GM19351 (cell line): ENCODE results near the gene PSPC1.

Experiments
- ATAC-seq: cut with Tn5 transposase; IDR thresholded peaks from one replicate; pipeline ENCODE4 v1.9.1; 2021; ENCODE audit warnings: mild to moderate bottlenecking, moderate library complexity; ENCODE audit not compliant: unreplicated experiment

Gene PSPC1

GRCh38 chr13:19674898-19675297 lies 107.8 kb downstream of the PSPC1 start:
- no peak for ATAC-seq

- no peak for ATAC-seq
Observed at GRCh38 chr13:19673473-19674430, 109.0 kb downstream of the PSPC1 start.

DNA sequence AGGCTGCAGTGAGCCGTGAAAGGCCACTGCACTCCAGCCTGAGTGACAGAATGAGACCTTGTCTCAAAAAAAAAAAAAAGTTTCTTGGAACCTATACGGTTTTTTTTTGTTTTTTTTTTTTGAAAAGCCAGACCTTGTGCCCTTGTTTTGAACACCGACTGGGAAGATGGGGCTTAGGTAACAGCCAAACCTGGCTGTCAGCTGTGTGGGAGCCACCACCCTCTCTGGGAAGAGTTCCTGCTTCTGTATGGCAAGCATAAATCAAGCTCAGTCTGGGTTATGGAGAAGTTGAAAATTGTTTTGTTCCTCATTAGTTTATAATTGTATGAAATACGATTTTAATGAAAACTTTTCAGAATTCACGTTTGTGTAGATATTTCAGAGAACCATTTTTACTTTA lies 109.8 kb downstream of the PSPC1 start:
- ATAC-seq = no peak

- no peak for ATAC-seq
Observed at GRCh38 chr13:19670147-19670546, 112.6 kb downstream of the PSPC1 start.

GRCh38 chr13:19668778-19669177 lies 114.0 kb downstream of the PSPC1 start:
- ATAC-seq = no peak

DNA sequence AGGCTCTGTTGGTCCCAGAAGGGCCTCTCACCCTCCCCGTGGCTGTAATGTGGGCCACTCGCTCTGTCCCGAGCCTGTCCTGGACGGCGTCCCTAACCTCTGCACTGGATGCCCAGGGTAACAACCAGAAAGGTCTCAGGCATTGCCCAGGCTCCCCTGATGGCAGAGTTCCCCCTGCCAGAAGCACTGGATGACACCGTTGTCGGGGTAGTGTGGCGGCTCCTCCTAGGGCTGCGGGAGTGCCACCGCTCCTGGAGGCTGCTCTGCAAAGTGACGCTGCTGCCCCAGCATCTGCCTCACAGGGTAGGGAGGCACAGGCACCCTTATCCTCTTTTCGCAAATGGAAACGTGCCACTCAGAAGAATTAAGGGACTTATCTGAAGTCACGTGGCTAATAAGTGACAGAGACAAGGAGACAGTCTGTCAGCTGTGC lies 117.3 kb downstream of the PSPC1 start:
- ATAC-seq = no peak

DNA sequence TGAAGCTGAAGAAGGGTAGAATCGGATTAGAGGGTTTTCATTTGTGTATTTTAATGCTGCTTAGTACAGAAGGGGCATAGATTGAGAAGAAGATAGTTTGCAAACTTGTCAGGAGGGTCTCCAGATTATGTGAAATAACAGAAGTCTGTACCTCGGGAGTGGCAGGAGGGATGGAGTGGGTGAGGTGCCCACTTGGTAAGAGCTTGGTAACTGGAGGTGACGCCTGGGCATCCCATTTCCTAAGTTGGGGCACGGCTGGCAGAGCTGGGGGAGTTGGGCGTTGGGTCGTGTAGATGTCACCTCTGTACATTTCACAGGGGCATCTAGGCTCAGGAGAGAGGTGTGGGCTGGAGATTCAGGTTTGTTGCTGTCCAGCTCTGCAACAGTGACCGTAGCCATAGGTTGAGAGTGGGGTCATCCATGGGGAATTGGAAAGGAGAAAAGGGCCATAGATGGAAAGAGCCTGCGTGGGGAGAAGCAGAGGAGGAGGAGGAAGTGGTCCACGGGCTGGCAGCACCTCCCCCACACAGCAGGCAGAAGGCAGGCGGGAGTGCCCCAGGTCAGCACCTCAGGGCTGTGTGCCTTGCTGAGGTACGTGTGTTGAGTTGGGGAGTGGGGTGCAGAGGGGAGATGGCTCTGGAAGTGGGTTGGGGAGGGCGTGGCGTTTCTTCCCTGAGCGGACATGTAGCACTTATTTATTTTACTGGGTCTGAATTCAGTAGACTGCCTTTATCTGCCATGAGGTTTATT lies 118.1 kb downstream of the PSPC1 start:
- no peak for ATAC-seq

DNA sequence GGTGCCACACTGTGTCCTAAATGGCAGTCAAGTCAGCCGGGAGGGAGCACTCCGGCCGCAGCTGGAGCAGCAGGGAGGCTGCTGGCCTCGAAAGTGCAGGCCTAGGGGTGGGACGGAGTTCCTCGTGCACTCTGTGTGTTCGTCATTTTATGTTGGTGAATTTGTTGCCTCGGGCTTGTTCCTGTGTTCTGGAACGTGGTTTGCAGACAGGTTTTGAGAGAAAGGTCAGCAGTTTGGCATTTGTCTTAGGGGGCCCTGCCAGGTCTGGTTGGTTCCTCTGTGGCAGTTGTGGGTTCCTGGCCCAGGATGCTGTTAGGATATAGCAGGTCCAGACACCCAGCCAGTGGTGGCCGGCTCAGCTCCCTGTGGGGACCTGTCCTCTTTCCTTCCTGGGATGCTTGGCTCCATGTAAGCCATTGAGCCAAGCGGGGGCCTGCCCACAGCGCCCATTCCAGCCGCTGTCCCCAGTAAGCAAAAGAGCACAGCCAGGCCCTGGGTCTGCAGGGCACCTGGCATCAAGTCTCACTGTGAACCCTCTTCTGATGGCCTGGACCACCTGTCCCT lies 119.2 kb downstream of the PSPC1 start:
- ATAC-seq = no peak

- no peak for ATAC-seq
Observed at GRCh38 chr13:19661561-19661960, 121.2 kb downstream of the PSPC1 start.

DNA sequence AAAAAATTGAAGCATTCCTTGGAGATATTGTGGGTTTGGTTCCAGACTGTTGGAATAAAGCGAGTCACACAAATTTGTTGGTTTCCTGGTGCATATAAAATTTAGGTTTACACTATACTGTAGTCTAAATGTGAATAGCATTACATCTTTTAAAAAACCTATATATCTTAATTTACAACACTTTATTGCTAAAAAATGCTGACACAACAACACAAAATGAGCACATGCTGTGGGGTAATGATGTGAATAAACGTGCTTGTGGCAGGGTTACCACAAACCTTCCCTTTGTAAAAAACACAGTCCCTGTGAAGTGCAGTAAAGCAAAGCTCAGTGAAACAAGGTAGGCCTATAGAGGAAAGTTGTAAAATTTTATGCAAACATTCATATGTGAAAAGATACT lies 121.6 kb downstream of the PSPC1 start:
- no peak for ATAC-seq

DNA sequence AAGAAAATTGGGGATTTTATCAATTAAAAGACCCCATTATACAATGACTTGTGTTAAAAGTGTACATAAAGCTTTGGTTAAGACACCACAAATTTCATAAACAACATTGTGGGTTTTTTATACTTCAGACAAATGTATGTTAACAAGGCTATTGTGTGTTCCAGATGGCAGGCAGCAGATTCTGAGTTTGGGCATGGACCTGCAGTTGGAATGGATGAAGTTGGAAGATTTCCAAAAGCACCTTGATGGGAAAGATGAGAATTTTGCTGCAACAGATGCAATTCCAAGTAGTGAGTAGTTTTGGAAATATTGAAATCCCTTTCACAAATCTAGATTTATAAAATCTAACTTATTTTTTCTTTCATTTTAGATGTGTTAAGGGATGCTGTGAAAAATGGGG lies 123.9 kb downstream of the PSPC1 start:
- ATAC-seq = no peak

DNA sequence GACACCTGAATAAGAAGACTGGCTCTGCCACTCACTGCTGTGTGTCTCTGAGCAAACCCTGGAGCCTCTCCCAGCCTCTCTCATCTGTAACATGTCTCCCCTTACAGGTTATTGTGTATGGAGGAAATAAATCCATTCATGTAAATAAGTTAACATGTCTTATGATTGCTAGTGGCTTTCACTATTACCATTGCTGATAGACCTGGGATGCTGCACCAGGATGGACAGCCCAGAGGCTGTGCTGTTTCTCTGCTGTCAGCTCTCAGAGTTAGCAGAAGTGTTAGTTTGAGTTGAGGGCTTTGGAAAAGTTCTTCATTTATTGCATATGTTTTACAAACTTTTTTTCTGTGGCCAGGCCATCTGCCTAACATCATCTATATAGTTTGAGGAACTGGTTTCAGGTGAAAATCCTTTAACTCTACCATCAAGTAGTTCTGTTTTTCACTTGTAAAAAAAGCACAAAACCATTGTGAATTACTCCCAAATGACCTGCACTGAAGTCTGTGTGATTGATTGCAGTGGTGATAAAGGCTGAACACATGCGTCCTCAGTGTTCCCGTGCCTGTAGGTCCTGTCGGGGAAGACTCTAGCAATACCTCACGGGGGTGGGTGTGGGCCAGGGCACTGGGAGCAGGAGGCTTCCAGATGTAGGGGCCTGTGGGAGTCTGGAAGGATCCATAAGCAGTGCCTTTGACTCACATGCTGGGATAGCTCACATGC lies 124.7 kb downstream of the PSPC1 start:
- ATAC-seq = no peak
